Measurements from ENCODE around the gene MPPED2.

MPPED2 gene

GRCh38 chr11:30526558-30526957 is 59.6 kb downstream of the MPPED2 start:
- no peak for DNase-seq (ENCODE audit: low spot score)

DNA sequence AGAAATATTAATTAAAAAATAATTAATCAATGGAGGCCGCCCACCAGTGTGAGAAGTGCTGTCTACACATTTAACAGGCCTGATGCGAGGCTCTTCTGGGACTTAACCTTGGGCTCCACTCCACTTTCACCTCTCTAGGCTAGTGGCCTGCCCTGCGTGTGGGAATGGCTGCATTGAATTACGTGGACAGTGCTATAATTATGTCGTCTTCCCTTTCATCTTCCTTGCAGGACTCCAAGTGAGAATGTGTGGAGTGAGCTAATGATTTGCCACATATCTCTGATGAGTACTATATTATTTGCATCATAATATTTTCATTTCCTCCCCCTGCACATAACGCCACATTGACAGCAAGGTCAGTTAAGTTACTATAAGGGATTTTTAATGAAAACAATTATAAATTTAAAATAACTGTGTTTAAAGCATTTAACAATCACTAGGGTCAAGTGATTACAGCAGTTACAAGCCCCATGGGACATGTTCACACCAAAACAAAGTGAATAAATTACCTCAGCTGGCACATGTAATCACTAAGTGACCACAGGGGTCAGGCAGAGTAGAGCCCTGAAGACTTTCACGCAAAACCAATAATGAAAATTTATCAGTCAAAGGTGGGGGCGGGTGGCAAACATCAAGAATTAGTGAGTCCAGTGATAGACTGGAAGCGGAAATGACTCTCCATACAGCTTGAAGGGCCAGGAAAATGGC is 63.5 kb downstream of the MPPED2 start:
- DNase-seq (ENCODE audit: low spot score), result no peak

DNA sequence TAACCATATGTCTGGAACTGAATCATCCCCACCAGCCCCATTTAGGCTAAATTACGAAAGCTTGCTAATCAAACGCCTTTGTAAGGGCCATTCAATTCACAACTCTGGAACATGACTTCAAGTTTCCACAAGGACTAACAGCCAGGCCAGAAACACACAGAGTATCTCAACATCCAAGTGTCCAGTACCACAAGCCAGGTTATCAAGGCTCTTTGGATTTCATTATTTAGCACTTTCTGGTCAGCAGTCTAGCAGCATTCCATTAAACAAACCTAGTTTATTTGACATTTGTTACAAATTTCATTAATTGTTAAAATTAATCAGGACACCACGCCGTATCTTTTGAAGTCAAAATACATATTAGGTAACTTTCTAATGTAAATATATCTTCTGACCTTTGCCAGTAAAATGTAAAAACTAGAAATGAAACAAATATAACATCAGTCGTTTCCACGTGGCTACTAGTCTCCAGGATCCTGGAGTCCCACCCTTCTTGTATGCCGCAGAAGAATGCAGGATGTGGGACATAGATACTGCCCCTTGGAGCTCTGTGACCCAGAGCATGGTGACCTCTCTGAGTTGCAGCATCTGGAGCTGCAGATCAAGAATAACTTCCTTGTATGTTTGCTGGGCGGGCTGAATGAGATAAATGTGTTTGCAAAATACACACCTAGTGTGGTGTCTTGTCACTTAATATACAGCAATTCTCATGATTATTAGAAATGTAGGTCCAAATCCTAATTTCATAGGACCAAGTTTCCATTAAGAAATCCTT is 64.7 kb downstream of the MPPED2 start:
- no peak for DNase-seq (ENCODE audit: low spot score)

GRCh38 chr11:30513087-30513486 is 73.1 kb downstream of the MPPED2 start:
- no peak for DNase-seq (ENCODE audit: low spot score)

DNA sequence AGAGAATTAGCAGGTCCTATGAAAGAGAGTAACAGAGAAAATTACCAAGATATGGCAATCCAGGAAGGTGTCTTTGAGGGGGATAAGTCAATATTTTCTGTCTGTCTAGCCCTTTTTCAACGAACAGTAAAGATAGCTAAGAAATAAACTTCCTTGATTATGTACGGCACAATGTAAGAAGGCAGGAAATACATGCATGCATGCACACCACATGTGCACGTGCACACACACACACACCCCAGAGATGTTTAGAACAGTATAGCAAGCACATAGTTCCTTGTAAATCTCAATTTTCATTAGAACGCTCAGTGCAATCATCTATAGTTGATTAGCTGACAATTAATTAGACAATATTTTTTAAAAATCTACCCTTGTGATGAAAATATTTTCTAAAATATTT is 74.7 kb downstream of the MPPED2 start:
- no peak for DNase-seq (ENCODE audit: low spot score)

DNA sequence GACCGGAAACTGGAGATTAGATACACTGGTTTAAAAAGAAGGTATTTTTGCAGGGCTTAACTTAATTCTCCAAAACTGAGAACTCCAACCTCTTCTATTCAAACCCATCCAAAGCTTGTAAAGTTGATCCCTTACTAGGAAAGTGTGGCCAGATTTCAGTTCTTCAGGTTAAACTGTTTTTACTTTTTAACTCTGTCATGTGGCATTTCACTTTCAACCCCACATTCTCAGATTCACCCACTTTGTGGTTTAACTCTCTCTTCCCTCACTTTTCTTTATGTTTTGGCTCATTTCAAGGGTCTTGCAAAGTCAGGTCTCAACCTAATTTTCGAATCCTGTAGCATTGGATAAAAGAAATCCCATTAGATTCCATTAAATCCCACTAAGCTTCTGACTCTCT is 75.4 kb downstream of the MPPED2 start:
- DNase-seq (ENCODE audit: low spot score), result no peak

GRCh38 chr11:30509364-30509763 is 76.8 kb downstream of the MPPED2 start:
- no peak for DNase-seq (ENCODE audit: low spot score)

DNA sequence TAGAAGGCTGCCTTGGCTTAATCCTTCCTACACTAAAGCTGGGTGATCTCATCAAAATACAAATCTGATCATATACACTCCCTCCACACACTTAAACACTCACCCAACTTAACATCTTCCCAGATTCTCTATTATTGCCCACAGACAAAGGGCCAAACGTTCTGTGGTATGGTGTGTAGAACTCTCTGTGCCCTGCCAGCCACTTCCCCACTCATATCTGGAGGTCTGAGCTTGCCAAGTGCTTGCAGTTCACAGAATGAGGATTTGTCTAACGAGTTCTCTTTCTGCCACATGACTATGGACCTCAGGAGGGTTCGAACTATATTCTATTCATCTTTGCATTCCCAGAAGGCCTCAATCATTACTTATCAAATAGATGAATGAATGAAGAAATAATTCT is 77.6 kb downstream of the MPPED2 start:
- DNase-seq (ENCODE audit: low spot score), result no peak

GRCh38 chr11:30505603-30506002 is 80.5 kb downstream of the MPPED2 start:
- DNase-seq (ENCODE audit: low spot score), result no peak

DNA sequence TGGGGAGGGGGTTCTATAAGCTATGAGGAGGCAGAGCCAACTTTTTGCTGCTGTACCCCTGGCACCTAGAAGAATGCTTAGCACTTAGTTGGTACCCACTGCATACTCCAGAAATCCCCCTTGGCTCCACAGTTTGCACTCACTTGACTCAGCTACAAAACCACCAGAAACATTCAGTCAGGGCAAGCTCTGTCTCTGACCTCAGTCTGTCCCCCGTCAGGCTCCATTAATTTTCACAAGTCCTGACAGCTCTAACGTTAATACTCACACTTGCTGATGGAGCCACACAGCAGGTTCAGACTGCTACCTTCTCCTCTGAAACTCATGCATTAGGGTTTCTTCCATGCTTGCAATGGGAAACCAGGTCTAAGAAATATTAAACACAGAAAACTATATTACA is 81.7 kb downstream of the MPPED2 start:
- no peak for DNase-seq (ENCODE audit: low spot score)

DNA sequence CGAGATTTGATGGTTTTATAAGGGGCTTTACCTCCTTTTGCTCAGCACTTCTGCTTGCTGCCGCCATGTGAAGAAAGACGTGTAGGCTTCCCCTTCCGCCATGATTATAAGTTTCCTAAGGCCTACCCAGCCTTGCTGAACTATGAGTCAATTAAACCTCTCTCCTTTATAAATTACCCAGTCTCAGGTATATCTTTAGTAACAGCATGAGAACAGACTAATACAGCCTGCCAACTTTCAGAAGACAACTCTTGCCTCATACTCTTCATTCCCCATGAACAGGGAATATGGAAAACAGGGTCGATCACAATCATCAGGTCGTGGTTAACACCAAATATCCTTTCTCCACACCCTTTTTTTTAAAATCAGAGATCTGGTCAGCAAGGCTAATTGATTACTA is 83.0 kb downstream of the MPPED2 start:
- DNase-seq (ENCODE audit: low spot score), result no peak

DNA sequence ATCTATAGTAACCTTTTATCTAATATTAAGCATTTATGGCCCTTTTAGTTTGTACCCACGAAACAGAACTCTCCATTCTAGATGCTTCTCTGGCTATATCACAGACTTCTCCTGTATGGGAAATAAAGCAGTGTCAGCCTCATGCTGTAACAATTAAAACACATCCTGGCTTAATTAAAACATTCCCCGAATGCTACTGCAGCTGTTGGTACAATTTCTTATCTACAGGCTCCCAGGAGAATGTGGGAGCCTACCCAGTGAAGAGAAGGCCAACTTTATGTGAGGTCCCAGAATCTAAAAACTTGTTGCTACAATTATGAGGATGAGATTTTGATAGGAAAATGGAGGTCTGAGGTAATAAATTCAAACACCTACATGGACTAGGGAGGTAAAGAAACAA is 83.8 kb downstream of the MPPED2 start:
- no peak for DNase-seq (ENCODE audit: low spot score)

GRCh38 chr11:30501744-30502143 is 84.4 kb downstream of the MPPED2 start:
- DNase-seq (ENCODE audit: low spot score), result no peak

DNA sequence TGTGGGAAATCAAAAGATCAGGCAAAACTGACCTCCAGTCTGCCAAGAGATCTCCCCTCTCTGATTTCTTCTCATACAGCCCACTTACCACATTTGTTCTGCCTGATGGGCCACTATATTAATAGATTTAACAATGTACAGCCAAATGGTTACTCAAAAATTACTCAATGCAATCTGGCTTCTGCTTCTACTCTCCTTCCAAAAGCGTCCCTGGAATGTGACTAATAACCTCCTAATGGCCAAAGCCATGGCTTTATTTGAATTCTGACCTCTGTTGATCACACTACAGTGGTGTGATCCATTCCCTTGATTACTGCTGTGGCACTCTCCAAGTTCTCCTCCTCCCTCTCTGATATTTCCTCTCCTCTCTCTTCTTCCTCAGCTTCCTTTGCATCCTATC is 86.2 kb downstream of the MPPED2 start:
- no peak for DNase-seq (ENCODE audit: low spot score)

DNA sequence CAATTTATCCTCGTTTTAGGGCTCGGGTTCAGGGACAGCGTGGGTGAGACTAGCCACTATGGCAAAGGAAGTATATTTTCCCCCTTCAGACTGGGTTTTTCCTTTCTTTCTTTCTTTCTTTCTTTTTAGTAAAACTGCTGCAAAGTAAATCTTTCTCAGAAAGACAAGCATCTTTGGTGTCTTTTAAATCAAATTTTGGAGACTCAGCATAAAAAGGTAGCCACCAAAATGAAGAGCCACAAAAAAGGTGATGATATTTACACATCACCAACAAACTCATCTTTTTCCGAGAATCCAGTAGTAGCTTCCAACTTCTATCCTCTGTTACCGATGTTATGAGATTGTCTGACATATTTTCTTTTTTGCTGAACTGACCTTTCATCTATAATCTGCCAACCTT is 88.6 kb downstream of the MPPED2 start:
- no peak for DNase-seq (ENCODE audit: low spot score)

DNA sequence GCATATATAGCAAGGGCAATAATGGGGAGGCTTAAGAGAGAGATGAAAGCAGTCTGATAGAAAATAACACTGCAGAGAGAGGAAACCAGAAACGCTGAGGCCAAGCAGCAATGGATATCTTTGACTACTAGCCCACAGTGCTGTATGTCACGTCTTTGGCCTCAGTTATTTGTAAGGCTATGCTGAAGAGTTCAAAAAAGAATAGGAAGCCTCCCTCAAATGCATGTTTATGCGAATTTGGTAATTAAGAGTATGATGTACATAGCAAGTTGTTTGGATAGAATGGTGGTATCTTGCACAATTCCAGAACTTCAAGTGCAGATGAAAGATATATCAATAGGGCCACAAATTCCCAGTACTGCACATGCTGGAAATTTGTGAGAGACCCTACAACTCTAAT is 89.2 kb downstream of the MPPED2 start:
- DNase-seq (ENCODE audit: low spot score), result no peak

DNA sequence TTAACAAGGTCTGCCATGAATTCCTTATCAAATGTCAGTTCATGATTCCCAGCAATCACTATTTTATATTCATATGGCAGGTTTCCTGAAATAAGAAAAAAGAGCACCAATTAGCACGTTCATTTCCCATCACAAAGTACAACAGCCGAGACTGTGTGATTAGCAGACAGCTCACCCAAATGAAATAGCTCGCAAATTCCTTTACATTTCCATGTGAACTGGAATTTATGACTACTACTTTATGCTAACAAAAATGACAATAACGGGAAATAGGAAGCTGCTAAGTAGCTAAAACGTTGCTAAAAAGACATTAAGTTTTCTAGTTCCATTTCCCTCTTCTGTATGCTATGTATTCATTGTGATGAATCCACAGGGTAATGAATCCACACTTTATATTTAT is 90.7 kb downstream of the MPPED2 start:
- DNase-seq (ENCODE audit: low spot score), result no peak

DNA sequence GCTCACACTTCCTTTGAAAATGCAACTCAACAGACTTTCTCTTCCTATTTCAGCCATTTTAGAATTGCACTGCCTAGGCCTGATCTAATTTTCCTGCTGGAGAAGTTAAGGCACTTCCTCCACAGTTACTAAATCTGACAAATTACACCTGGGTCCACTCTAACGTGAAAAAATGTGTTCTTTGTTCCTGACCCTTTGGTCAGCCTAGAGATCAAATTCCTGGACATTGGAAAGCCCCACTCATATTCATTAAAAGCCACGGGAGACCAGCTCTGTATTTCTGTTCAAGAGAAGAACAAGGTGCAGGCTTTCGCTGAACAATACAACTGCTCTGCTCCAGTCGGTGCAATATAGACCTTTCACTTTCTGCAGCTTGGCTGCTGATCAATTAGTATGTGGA is 96.6 kb downstream of the MPPED2 start:
- no peak for DNase-seq (ENCODE audit: low spot score)

DNA sequence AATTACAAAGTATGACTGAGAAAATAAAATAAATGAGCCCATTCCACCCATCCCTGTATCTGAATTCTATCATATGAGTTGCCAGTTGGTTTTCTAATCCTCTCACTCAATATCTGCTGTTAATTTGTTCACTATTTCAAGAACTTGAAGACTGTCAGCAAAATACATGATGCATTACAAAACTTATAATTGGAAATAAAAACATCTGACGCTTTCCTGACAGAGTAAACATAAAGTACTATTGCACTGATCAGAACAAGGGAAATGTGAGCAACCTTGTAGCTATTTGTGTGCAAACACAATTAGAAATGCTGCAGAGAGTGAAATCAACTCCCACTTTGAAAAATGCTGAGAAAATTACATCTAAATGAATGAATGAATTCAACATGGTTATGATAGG is 97.1 kb downstream of the MPPED2 start:
- no peak for DNase-seq (ENCODE audit: low spot score)

GRCh38 chr11:30488304-30488998 is 97.7 kb downstream of the MPPED2 start:
- DNase-seq (ENCODE audit: low spot score), result no peak

- no peak for DNase-seq (ENCODE audit: low spot score)
These were observed 98.8 kb downstream of the MPPED2 start for GRCh38 chr11:30487200-30487898.

DNA sequence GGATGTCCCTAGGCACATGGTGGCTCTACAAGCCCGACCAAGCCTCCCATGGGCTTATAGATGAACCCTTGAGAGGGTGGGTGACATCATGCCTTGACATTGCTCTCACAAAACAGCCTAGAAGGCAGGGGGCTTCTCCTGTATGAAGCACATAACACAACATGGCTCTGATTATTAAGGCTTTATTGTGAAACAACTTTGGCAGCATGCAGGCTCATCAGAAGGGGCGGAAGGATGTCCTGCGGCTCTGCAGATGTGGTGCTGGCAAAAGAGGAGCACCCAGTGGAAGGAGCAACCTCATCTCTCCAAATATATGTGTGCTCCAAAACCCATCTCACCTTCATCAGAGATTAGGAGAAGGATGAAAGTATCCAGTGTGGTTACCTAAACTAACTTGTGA is 100.4 kb downstream of the MPPED2 start:
- no peak for DNase-seq (ENCODE audit: low spot score)

GRCh38 chr11:30485222-30485621 is 100.9 kb downstream of the MPPED2 start:
- DNase-seq (ENCODE audit: low spot score), result no peak
